ENCODE results near the gene ZFC3H1.

ZFC3H1 gene

DNA sequence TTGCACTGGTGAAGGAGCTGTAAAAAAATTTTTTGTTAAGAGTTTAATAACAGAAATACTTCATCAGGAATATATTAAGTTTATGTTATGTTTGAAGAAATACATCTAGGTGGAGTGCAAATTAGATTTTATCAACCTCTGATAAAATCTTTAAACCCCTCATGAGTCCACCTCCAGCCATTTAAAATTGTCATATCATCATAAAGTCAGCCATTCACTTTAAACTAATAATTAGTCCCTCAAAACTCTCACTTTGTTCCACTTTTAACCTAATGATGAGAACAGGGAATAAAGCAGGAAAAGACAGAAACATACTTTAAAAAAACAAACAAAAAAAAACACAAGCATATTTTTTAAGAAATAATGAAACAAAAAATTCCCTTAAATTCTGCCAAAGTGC is 25.1 kb downstream of the ZFC3H1 start:
- DNase-seq (no peak), ATAC-seq (no peak)

DNA sequence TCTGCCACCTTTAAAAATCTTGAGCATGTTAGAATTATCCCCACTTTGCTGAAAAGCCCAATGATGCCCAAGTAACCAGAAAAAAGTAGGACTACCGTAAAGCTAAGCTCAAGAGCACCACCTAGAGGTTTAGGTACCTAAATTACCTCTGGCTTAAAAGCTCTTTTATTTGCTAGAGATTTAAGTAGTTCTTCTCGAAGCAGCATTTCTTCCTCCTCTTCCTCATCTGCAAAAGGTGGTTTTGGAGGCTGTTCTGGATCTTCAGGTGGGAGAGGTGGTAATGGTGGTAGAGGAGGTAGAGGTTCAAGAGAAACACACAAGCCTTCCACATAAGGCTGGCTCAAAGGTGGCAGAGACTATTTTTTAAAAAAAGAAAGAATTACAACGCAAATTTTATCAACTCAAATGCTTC is 26.9 kb downstream of the ZFC3H1 start:
- no peak for ATAC-seq
- no peak for DNase-seq

DNA sequence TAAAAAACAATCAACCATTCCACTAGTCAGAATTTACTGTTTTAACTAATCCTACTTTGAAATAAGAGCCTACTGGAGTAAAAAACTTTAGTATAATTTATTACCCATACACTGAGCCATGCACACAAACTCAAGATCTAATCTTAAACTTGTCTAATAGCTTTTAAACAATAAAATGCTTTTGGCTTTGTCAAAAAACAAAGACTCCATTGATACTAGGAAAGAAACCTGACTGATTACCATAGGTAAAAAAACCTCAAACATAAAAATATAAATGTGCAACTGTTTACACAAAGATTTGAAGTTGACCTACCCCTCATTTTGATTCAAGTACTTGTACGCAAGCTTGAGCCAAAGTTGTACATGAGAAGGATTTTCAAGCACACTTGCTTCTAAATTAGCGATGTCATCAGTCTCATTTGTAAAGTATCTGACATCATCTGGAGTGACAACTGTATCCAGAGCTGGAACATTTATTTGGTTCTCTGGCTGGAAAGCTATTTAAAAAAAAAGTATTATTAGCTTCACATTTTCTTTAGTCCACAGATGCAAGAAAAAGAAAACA is 36.1 kb downstream of the ZFC3H1 start:
- no peak for ATAC-seq
- no peak for DNase-seq

DNA sequence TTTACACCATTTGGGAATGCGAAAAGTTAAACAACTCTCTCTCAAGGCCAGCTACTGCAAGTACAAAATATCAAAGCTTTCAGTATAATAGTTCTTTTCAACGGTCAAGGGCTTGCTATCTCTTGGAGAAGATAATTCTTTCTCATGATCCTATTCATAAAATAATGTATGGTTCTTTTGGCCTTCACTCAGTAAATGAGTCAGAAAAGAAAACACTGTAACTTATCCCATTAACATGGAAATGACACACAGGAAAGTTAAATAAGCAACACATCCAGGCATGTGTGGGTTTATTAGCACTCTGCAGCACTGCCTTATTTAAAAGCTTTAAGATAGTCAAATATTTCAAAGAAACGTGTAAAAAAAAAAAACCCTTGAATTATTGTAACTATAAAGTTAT is 36.9 kb downstream of the ZFC3H1 start:
- no peak for ATAC-seq
- DNase-seq = no peak

DNA sequence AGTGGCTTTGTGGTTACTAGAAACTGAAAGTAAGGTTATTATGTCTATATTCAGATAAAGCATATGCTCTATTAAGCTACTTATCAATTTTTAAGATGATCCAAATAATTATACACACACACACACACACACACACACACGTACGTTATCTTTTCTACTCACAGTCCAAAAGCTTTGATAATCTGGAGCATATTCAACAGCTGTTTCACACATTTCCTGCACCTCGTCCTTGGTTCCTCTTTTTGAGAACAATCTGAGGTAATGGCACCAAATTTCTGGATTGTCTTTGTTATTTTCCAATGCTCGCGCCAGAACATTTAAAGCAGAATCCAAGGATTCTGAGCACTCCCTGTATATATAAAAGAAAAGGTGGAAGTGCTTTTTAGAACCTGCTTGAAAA is 37.5 kb downstream of the ZFC3H1 start:
- ATAC-seq = no peak
- DNase-seq = no peak

GRCh38 chr12:71625476-71625875 is 38.2 kb downstream of the ZFC3H1 start:
- ATAC-seq (no peak), DNase-seq (no peak)

DNA sequence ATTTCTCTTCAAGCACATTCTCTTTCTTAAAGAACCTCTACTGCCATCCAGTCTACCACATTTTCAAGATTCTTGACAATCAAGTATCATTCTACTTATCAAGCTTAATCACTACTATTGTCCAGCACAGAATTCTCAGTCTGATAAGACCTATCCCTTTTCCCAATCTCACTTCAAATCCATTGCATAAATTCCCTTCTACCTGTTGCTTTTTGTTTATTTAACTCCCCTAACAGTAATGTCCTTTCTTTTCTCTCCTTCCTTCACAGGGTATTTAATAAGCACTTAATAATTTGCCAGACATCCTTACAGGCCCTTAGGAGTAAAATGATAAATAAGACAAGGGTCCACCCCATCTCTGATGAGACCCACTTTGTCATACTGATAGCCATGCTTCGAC is 41.7 kb downstream of the ZFC3H1 start:
- ATAC-seq = no peak
- no peak for DNase-seq

GRCh38 chr12:71610031-71610795 is 53.4 kb downstream of the ZFC3H1 start:
- DNase-seq (no peak), ATAC-seq (no peak)

DNA sequence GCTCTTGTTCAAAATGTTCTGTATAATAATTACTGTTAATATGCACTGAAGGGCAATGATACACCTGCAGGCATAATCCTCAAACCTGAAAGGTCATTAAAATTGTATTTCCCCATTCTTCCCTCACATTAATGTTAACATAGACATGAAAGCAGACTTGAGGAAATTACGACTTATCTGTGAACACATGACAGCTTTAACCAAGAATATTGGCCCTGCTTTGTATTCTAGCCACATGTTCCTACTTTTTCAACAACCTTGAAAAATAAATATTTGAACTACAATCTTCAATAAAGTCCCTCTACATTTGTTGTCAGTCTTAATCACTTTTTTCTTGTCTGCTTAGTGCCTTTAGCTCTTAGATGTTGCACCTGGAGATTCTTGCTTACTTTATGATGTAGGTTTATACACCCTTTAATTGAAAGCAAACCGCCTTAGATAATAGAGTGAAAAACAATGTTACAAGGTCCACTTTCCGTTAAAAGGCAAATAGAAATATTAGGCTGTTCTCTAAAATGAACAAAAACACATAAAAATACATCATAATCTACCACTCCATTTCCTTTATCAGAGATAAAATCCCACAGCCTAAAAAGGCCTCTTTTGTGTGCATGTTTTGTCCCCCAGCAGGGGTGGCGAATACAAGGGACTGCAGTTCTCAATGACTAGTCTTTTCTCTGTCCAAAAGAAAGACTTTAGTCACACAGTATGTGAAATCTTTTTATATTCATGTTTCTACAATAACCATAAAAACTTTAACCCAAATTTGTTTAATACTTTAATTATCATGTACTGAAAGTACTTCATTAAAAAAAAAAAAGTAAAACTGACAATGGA is 55.9 kb downstream of the ZFC3H1 start:
- no peak for ATAC-seq
- no peak for DNase-seq

DNA sequence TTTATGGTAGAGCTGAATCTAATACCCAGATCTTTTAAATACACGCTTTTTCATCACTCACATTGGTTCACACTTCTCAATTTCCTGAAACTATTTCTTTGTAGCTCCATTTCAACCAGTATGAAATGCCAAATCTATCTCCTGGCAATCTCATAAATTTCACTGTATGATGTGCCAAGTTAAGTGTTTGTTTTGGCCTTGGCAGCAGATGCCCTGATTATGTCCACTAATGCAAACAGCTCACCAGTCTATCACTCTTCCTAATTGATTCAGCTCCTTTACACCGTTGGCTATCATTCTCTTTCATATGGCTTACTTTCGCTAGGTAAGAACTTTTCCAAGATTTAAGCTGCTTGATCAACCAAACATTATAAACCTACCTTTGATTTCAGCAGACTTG is 58.6 kb downstream of the ZFC3H1 start:
- ATAC-seq (no peak), DNase-seq (no peak)

DNA sequence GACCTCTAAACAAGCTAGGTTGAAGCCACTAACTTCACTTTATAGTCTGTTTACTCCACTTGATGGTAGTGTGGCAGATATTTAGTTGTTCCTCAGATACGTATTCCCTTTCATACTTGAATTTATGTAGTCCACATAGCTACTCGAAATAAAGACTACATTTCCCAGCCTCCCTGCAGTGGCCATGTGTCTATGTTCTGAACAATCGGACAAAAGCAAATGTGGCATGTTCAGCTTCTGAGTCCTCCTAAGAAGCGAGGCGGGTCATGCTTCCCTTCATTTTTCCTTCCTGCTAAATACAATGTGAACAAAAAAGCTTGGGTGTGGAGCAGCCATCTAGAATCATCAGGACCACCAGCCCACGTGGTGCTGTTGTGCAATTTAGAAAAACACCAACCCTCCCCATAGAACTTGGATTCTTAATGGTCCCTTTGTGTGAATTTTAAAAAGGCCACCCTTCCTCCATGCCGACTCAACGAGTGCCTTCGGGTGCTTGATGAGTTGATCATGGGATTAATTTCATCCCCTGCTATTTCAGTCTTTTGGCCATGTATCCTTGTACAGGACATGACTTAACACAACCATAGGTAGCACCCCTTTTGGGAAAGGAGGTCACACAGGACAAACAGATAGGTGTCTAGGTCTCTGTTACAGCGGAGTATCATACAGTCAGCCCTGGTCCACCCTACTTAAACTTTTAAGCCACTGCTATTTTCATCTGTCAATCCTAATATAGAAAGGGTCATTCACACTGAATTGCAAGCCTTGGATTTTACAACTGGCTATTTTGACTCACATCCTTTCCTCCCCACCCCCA is 60.7 kb downstream of the ZFC3H1 start:
- ATAC-seq (no peak), DNase-seq (no peak)

DNA sequence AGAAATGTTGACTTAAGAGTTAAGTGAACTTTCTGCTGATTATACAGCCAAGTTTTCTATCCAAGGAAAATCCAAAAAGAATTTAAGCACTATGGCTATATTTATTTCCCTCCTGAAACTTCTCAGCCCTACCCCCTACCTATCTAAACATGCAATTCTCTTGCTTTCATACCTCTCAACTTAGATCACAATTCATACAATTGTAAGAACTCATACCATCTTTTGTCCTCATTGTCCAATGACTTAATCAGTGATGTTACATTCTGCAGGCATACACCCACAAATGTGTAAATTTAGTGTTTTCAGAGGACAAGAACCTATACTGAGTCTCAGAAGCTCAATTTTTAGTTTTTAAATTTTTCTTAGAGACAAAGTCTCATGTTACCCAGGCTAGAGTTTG is 62.1 kb downstream of the ZFC3H1 start:
- ATAC-seq = no peak
- DNase-seq = no peak

GRCh38 chr12:71599210-71599609 is 64.4 kb downstream of the ZFC3H1 start:
- ATAC-seq (no peak), DNase-seq (no peak)

GRCh38 chr12:71594214-71594948 is 69.3 kb downstream of the ZFC3H1 start:
- no peak for ATAC-seq
- DNase-seq = no peak

DNA sequence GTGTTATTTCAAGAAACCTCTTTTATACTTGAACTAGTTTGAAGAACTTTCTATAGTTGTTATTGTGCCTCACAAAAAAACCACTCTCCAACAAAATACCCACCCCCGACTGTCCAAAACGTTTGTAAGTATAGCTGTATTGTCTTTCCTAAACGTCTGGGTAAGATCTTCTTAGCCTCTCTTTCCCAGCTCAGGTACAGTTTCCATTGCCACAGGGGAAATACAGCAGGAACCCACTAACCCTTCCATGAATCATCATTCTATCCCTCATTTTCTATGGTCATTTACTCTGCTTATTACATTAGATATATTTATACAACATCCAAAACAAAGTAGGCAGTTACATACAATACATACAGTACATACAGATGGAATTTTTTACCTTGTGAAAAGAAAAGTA is 70.8 kb downstream of the ZFC3H1 start:
- no peak for DNase-seq
- no peak for ATAC-seq

- no peak for ATAC-seq
Observed at GRCh38 chr12:71591601-71592000, 72.0 kb downstream of the ZFC3H1 start.

GRCh38 chr12:71589478-71589881 is 74.2 kb downstream of the ZFC3H1 start:
- DNase-seq = no peak
- no peak for ATAC-seq

More at GRCh38 chr12:71591601-71592000, 72.0 kb downstream of the ZFC3H1 start:
- DNase-seq = no peak

GRCh38 chr12:71587012-71587411 is 76.6 kb downstream of the ZFC3H1 start:
- ATAC-seq (no peak), DNase-seq (no peak)

GRCh38 chr12:71585218-71585617 is 78.4 kb downstream of the ZFC3H1 start:
- no peak for DNase-seq
- ATAC-seq = no peak

GRCh38 chr12:71584356-71584755 is 79.3 kb downstream of the ZFC3H1 start:
- no peak for DNase-seq
- no peak for ATAC-seq

- DNase-seq = no peak
- ATAC-seq = no peak
Observed at GRCh38 chr12:71582925-71583324, 80.7 kb downstream of the ZFC3H1 start.

- DNase-seq (no peak), ATAC-seq (no peak)
Observed at GRCh38 chr12:71581206-71581605, 82.4 kb downstream of the ZFC3H1 start.

Data from stimulated activated naive CD8-positive, alpha-beta T cell treated with anti-CD3 and anti-CD28 coated beads, Interleukin-15, Interleukin-2, amounts not matched to agents 100 U/mL and 50 U/mL, for 24 hours (primary cell).